Activated naive CD4-positive, alpha-beta T cell treated with anti-CD3 and anti-CD28 coated beads for 36 hours (primary cell): ENCODE results near the gene MXRA8. TPM values are rescaled to one million over a fixed set of nuclear protein-coding genes. Genes with fewer than 3 reads are reported as not detected.

ENCODE experiments used
- CTCF ChIA-PET: fragments of 350-600 bp; sonication (Branson Sonifier 250); formaldehyde crosslinking; loops from one replicate; lab custom pipeline; 2021; ENCODE audit warnings: antibody characterized with exemption; lab: Charles Lee
- DNase-seq: peaks from one replicate; pipeline ENCODE4 v3.0.0-alpha.2; 2020
- H3K27ac Mint-ChIP-seq: one replicate; pipeline ENCODE4 v1.8.0; 2021; ENCODE audit warnings: mild to moderate bottlenecking, mixed read lengths
- H3K27me3 Mint-ChIP-seq: one replicate; pipeline ENCODE4 v1.8.0; 2021; ENCODE audit warnings: low read depth, mixed read lengths
- H3K36me3 Mint-ChIP-seq: one replicate; pipeline ENCODE4 v1.8.0; 2021; ENCODE audit warnings: low read depth, mixed read lengths
- H3K4me1 Mint-ChIP-seq: one replicate; pipeline ENCODE4 v1.8.0; 2021; ENCODE audit warnings: low read depth, mixed read lengths
- H3K4me3 Mint-ChIP-seq: one replicate; pipeline ENCODE4 v1.8.0; 2021; ENCODE audit warnings: mild to moderate bottlenecking, moderate library complexity, mixed read lengths
- H3K9me3 Mint-ChIP-seq: one replicate; pipeline ENCODE4 v1.8.0; 2021; ENCODE audit warnings: mixed read lengths
- intact Hi-C: fragments of 100-400 bp; cut with micrococcal nuclease; formaldehyde crosslinking; loops from one replicate; pipeline ENCODE4 v1.15.1; 2023
- total RNA-seq, 2 experiments: library from RNA; stranded (reverse); gene quantifications; one replicate each; pipeline ENCODE4 v1.2.3, GENCODE V29; 2021

Gene MXRA8
- total RNA-seq, 2 experiments from 2014 or later: 0.54 to 0.57 TPM

GRCh38 chr1:1360506-1361169 lies 2.3 kb upstream of the MXRA8 start:
- CTCF ChIA-PET: no interaction called here
- H3K27ac Mint-ChIP-seq: no peak overlapping the region
- peaks cover 14% of the 10 kb centered on the region for H3K4me1 Mint-ChIP-seq
- peaks cover 3% of the 10 kb centered on the region for H3K27me3 Mint-ChIP-seq
- DNase-seq: no peak
- no peak overlapping the region for H3K4me3 Mint-ChIP-seq
- intact Hi-C loops: no loop called here
- H3K9me3 Mint-ChIP-seq: no peaks in the 10 kb centered on the region
- no peaks in the 10 kb centered on the region for H3K36me3 Mint-ChIP-seq

GRCh38 chr1:1359664-1360468 lies 1.5 kb upstream of the MXRA8 start:
- intact Hi-C loops: no loop called here
- Mint-ChIP-seq H3K9me3 (no peaks in the 10 kb centered on the region), H3K4me3 (no peak overlapping the region), H3K4me1 (peaks cover 14% of the 10 kb centered on the region), H3K36me3 (no peaks in the 10 kb centered on the region), H3K27ac (no peak overlapping the region), H3K27me3 (peaks cover 3% of the 10 kb centered on the region)
- DNase-seq: no peak
- CTCF ChIA-PET: no interaction called here

GRCh38 chr1:1359308-1359663 lies 931 bp upstream of the MXRA8 start:
- CTCF ChIA-PET: no interaction called here
- intact Hi-C loops: no loop called here
- no peak overlapping the region for H3K27ac Mint-ChIP-seq

GRCh38 chr1:1357871-1358432 lies 403 bp downstream of the MXRA8 start:
- no peak overlapping the region for H3K4me3 Mint-ChIP-seq
- no peak overlapping the region for H3K27ac Mint-ChIP-seq
- H3K9me3 Mint-ChIP-seq: no peaks in the 10 kb centered on the region
- CTCF ChIA-PET: no interaction called here
- intact Hi-C loops: no loop called here
- DNase-seq: no peak
- no peaks in the 10 kb centered on the region for H3K36me3 Mint-ChIP-seq
- peaks cover 17% of the 10 kb centered on the region for H3K4me1 Mint-ChIP-seq
- peaks cover 10% of the 10 kb centered on the region for H3K27me3 Mint-ChIP-seq

More at GRCh38 chr1:1359308-1359663, 931 bp upstream of the MXRA8 start:
- Mint-ChIP-seq H3K4me3 (no peak overlapping the region), H3K4me1 (peaks cover 14% of the 10 kb centered on the region), H3K36me3 (no peaks in the 10 kb centered on the region), H3K9me3 (no peaks in the 10 kb centered on the region), H3K27me3 (peaks cover 4% of the 10 kb centered on the region)
- no peak for DNase-seq

- intact Hi-C loops: no loop called here
- no peaks in the 10 kb centered on the region for H3K9me3 Mint-ChIP-seq
- no peak overlapping the region for H3K4me3 Mint-ChIP-seq
- DNase-seq: no peak
- CTCF ChIA-PET: no interaction called here
- H3K27me3 Mint-ChIP-seq: peaks cover 14% of the 10 kb centered on the region
- H3K36me3 Mint-ChIP-seq: no peaks in the 10 kb centered on the region
- H3K27ac Mint-ChIP-seq: no peak overlapping the region
- peaks cover 19% of the 10 kb centered on the region for H3K4me1 Mint-ChIP-seq
These were observed 1.5 kb downstream of the MXRA8 start for GRCh38 chr1:1356796-1357401.

- Mint-ChIP-seq H3K4me1 (peaks cover 19% of the 10 kb centered on the region), H3K9me3 (no peaks in the 10 kb centered on the region), H3K4me3 (no peak overlapping the region), H3K27ac (no peak overlapping the region), H3K27me3 (peaks cover 14% of the 10 kb centered on the region), H3K36me3 (no peaks in the 10 kb centered on the region)
- intact Hi-C loops: no loop called here
- DNase-seq: no peak
- CTCF ChIA-PET: no interaction called here
These were observed 2.1 kb downstream of the MXRA8 start for GRCh38 chr1:1356166-1356795.

GRCh38 chr1:1355416-1355815 lies 2.9 kb downstream of the MXRA8 start:
- intact Hi-C loops: no loop called here
- Mint-ChIP-seq H3K36me3 (no peaks in the 10 kb centered on the region), H3K9me3 (no peaks in the 10 kb centered on the region), H3K4me3 (no peak overlapping the region), H3K27me3 (peaks cover 12% of the 10 kb centered on the region), H3K27ac (no peak overlapping the region), H3K4me1 (peaks cover 19% of the 10 kb centered on the region)
- CTCF ChIA-PET: no interaction called here
- no peak for DNase-seq

- no peak for DNase-seq
- Mint-ChIP-seq H3K36me3 (no peaks in the 10 kb centered on the region), H3K4me1 (peaks cover 19% of the 10 kb centered on the region), H3K27me3 (peaks cover 12% of the 10 kb centered on the region), H3K9me3 (no peaks in the 10 kb centered on the region), H3K4me3 (no peak overlapping the region), H3K27ac (no peak overlapping the region)
- CTCF ChIA-PET: interaction anchor here (1.5 kb wide), 1 partner anchor 17 kb away, joined by 6 read pairs; no protein-coding TSS in a partner anchor
- intact Hi-C loops: no loop called here
These were observed 3.8 kb downstream of the MXRA8 start for GRCh38 chr1:1354271-1355247.

- Mint-ChIP-seq H3K9me3 (no peaks in the 10 kb centered on the region), H3K27me3 (peaks cover 12% of the 10 kb centered on the region), H3K4me1 (peaks cover 10% of the 10 kb centered on the region), H3K27ac (no peak overlapping the region), H3K36me3 (no peaks in the 10 kb centered on the region), H3K4me3 (no peak overlapping the region)
- intact Hi-C loops: no loop called here
- no peak for DNase-seq
- CTCF ChIA-PET: interaction anchor here (1.5 kb wide), 1 partner anchor 18 kb away, joined by 6 read pairs; no protein-coding TSS in a partner anchor
These were observed 4.8 kb downstream of the MXRA8 start for GRCh38 chr1:1353389-1354151.

GRCh38 chr1:1352786-1353388 lies 5.5 kb downstream of the MXRA8 start:
- Mint-ChIP-seq H3K4me3 (peak overlapping the region; percentile 30), H3K9me3 (no peaks in the 10 kb centered on the region), H3K27ac (no peak overlapping the region)

More at GRCh38 chr1:1352786-1353388, 5.5 kb downstream of the MXRA8 start:
- Mint-ChIP-seq H3K27me3 (peaks cover 12% of the 10 kb centered on the region), H3K4me1 (peaks cover 6% of the 10 kb centered on the region), H3K36me3 (no peaks in the 10 kb centered on the region)
- no peak for DNase-seq
- CTCF ChIA-PET: interaction anchor here (1.5 to 1.6 kb wide), 2 partner anchors 18 to 19 kb away, joined by 6 to 11 read pairs; no protein-coding TSS in a partner anchor
- intact Hi-C loops: no loop called here
